ENCODE data around the gene SMG6. TPM values are rescaled to one million over a fixed set of nuclear protein-coding genes. Genes with fewer than 3 reads are reported as not detected.

SMG6 gene
- total RNA-seq, 1 experiment from 2014 or later: 28.6 TPM

- Mint-ChIP-seq H3K4me3 (no peak overlapping the region), H3K9me3 (no peaks in the 10 kb centered on the region), H3K36me3 (ENCODE audit: insufficient read depth in 1 of 3, low read depth in 3 of 3) (peaks cover 0 to 26% (median 0%) of the 10 kb centered on the region in 3 experiments; a peak in 2 of 7 replicates), H3K27me3 (ENCODE audit: low read depth) (no peaks in the 10 kb centered on the region), H3K4me1 (no peaks in the 10 kb centered on the region), H3K27ac (no peak overlapping the region)
- Histone ChIP-seq H3K9ac (ENCODE audit: extremely low read depth, insufficient read length, low read length) (no peak overlapping the region), H2AFZ (ENCODE audit: low read length) (no peak overlapping the region), H4K5ac (ENCODE audit: insufficient read length, low read depth, low read length) (no peak overlapping the region), H2BK120ac (ENCODE audit: low read depth, low read length, poor library complexity, severe bottlenecking) (no peak overlapping the region), H3K27ac (ENCODE audit: insufficient read length, low read depth, low read length) (no peak overlapping the region), H4K91ac (ENCODE audit: insufficient read length, low read depth, low read length) (no peak overlapping the region), H3K18ac (ENCODE audit: insufficient read length, low read depth, low read length) (no peak overlapping the region), H3K27me3 (ENCODE audit: insufficient read depth, low read length) (no peaks in the 10 kb centered on the region), H3K14ac (ENCODE audit: insufficient read depth, low read length) (no peak overlapping the region), H3K23ac (ENCODE audit: insufficient read length, low read depth, low read length) (no peak overlapping the region), H3K79me1 (ENCODE audit: insufficient read depth, low read depth, low read length, poor library complexity, severe bottlenecking) (no peaks in the 10 kb centered on the region), H2BK20ac (ENCODE audit: low read depth, low read length, poor library complexity, severe bottlenecking) (no peak overlapping the region), H3K9me3 (ENCODE audit: control insufficient read depth, low read depth, low read length) (no peaks in the 10 kb centered on the region), H3K23me2 (ENCODE audit: insufficient read length, low read depth, low read length, poor library complexity, severe bottlenecking) (no peaks in the 10 kb centered on the region), H2AK5ac (ENCODE audit: insufficient read length, low read length) (no peak overlapping the region), H2BK12ac (ENCODE audit: insufficient read length, low read depth, low read length) (no peak overlapping the region), H4K20me1 (ENCODE audit: control insufficient read depth, insufficient read depth, insufficient read length) (no peaks in the 10 kb centered on the region), H3K4ac (ENCODE audit: low read depth, low read length) (no peak overlapping the region), H3K4me2 (ENCODE audit: insufficient read depth, insufficient read length, low read length) (no peak overlapping the region), H3K56ac (ENCODE audit: insufficient read length, low read depth, low read length) (no peak overlapping the region), H3K4me1 (ENCODE audit: insufficient read depth, low read length) (no peaks in the 10 kb centered on the region), H2BK15ac (ENCODE audit: low read depth, low read length) (no peak overlapping the region), H3K79me2 (ENCODE audit: insufficient read depth, low read length) (no peaks in the 10 kb centered on the region), H2BK5ac (ENCODE audit: insufficient read length, low read length) (no peak overlapping the region), H3T11ph (ENCODE audit: low read length) (no peak overlapping the region), H4K8ac (replicated peaks; ENCODE audit: insufficient read length, low read depth, low read length) (no peak overlapping the region)
- DNase-seq: no peak
- no peak for TF ChIP-seq CTCF (conservative IDR thresholded peaks at IDR 0.05)
- no CpG with 5 or more reads among the region's 8 CpGs for WGBS (ENCODE audit: extremely low coverage, insufficient read length, low lambda C conversion rate)
Measured at GRCh38 chr17:2263183-2264066, 40.2 kb downstream of the SMG6 start.
